GM18858 (cell line): ENCODE data around the gene ZDHHC3.
"Not testable (repeated sequence)": the region's sequence is repeated elsewhere in the genome, so short reads cannot be mapped to it uniquely, and the experiment has no call there.

Source experiments
- ATAC-seq: cut with Tn5 transposase; IDR thresholded peaks from one replicate; pipeline ENCODE4 v1.9.1; 2021; ENCODE audit not compliant: unreplicated experiment

The ZDHHC3 gene

GRCh38 chr3:44996556-44996969 lies 20.6 kb upstream of the ZDHHC3 start:
- ATAC-seq = no peak

- ATAC-seq = no peak
Measured at GRCh38 chr3:44995142-44995770, 19.3 kb upstream of the ZDHHC3 start.

DNA sequence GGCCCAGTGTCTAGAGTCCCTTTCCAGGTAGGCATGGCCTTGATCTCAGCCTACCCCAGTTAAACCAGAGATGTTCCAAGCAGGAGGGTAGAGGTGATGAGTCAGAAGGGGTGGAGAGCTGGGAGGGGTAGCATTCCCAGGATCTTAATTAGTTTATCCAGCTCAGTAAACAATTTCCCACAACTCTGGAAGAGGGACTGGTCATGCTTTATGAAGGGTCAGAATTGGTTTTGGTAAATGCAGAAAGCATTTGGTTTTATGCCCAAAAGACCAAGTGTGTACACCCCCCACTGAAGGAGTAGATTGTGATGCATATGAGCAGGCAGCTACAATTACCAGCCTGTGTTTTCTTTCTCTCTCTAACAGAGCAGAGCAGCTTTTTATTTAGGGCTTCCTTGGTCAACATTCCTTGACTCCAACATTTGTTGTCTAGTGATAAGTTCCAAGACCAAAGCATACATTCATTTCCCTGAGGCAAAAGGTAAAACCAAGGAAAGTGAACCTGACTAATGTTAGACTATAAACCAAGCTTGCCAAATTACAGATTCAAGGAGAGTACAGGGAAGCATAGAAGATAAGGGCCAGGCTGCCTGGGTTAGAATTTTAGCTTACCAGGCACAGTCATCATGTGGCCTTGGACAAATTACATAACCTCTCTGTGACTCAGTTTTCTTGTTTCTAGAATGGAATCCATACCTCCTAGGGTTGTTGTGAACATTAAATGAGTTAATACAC lies 17.7 kb upstream of the ZDHHC3 start:
- no peak for ATAC-seq

- ATAC-seq = no peak
Measured at GRCh38 chr3:44992555-44993470, 16.8 kb upstream of the ZDHHC3 start.

GRCh38 chr3:44991326-44991725 lies 15.4 kb upstream of the ZDHHC3 start:
- ATAC-seq = no peak

DNA sequence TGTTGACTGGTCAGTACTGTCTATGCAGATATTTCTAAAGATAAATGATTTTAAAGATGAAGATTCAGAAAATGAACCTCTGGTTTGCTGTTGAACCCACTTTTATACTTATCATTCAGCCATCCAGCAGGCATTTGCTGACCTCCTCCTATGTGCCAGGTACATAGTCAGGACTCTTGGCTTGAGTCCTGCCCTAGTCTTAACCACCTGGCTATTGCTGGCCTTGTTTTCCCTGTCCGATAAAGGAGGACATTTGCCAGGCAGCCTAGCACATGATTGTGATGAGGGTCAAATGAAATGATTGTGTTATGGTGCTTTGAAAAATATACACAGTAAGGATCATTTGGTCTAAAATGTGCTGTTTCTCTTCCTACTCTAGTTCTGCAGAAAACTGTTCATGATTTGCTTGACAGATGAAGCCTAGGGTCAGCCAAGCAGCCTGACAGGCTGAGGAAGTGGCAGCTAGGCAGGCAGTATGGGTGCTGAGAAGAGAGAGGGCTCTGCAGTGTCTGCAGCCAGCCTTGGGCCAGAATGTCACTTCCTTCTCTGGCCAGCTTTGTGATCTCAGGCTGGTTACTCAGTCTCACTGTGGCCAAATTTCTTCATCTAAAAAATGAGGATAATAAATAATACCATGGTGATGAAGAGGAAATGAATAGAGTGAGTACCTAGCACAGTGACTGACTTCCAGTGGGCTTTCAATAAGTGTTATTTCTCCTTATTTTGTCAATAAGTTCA lies 13.8 kb upstream of the ZDHHC3 start:
- no peak for ATAC-seq

- ATAC-seq = no peak
Measured at GRCh38 chr3:44989141-44989540, 13.2 kb upstream of the ZDHHC3 start.

DNA sequence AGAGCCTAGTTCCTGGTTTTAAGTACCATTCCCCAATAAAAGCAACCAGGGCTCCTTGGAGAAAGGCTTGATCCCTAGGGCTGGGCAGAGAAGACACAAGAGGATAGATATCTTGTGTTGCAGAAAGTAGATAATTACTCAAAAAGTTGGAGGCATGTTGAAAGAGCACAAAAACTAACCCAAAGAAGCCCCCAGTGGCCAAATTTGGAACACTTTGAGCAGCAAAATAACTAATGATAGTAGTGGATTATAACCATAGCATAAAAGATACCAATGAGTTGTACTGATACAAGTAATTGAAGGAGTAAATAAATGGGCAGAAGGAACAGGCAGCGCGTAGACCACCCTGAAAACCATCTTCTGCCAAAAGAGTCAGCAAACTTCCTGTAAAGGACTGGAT lies 12.1 kb upstream of the ZDHHC3 start:
- no peak for ATAC-seq

DNA sequence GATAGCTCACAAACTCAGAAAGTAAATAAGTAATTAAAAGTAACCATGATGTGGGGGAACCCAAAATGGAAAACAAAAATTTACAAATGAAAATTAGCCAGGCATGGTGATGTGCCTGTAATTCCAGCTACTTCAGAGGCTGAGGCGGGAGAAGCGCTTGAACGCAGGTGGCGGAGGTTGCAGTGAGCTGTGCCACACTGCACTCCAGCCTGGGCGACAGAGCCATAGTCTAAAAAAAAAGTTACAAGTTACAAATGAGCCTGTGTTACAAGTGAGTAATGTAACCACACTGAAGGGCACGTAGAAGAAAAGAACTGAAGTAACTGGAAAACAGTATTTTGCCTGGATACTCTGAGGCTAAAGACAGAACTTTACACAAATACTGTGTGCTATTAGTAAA lies 11.4 kb upstream of the ZDHHC3 start:
- ATAC-seq = no peak

GRCh38 chr3:44986330-44986729 lies 10.4 kb upstream of the ZDHHC3 start:
- ATAC-seq = not testable (repeated sequence)

GRCh38 chr3:44984335-44984734 lies 8.4 kb upstream of the ZDHHC3 start:
- ATAC-seq = peak; percentile 49

DNA sequence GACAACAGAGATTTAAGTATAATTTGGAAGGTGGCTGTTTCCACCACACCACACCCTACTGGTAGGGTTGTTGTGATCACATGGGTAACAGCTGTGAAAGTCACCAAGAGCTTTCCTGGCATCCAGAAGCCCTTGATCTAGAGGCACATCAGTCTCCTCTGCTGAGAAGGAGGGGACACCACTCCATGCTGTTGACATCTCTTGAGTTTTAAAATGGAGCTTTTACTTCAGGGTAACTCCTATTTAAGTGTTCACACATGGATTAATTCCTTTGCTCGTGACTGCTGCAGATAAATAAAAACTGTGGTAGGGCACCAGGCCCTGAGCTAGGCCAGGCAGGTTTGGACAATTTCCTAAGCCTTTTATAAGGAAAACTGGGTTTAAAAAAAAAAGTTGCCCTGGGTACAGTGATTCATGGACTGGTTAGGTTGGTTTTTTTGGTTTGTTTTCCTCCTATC lies 7.5 kb upstream of the ZDHHC3 start:
- ATAC-seq = no peak

- no peak for ATAC-seq
Measured at GRCh38 chr3:44982817-44983216, 6.8 kb upstream of the ZDHHC3 start.

- ATAC-seq = no peak
Measured at GRCh38 chr3:44981751-44982150, 5.8 kb upstream of the ZDHHC3 start.

DNA sequence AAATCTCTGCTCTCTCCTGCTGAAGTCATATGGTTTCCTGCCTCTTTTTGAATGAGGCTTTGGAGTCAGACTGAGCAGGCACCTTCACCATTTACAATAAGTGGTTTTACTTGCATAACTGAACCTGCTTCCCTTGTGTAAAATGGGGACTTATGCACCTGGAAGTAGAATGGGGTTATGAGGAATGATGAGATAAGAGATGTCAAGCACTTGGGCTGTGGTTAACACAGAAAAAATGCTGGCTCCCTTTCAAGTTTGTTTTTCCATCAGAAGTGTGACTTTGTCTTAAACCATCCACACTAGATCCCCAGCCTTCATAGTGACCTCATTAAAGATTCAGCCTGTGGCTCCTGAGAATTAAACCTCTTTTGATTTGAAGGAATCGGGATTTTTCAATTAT lies 5.2 kb upstream of the ZDHHC3 start:
- ATAC-seq = no peak

- ATAC-seq = no peak
Measured at GRCh38 chr3:44974416-44974815, 1.6 kb downstream of the ZDHHC3 start.

GRCh38 chr3:44970926-44971490 lies 5.0 kb downstream of the ZDHHC3 start:
- no peak for ATAC-seq

DNA sequence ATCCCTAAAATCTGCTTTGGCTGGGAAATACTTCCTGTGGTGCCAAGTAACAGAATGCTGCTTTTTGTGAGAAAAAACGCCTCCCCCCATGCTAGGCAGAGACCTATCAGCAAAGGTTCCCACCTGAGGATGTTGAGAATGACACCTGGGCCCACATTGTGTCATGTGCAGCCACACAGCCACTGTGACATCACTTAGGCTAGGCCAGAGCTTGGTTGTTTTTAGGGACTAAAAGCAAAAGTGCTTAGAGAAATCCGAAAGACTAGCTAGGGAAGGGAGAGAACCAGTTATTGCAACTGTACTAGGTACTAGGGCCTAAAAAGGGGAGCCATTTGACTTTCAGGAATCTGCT lies 6.2 kb downstream of the ZDHHC3 start:
- ATAC-seq = no peak

DNA sequence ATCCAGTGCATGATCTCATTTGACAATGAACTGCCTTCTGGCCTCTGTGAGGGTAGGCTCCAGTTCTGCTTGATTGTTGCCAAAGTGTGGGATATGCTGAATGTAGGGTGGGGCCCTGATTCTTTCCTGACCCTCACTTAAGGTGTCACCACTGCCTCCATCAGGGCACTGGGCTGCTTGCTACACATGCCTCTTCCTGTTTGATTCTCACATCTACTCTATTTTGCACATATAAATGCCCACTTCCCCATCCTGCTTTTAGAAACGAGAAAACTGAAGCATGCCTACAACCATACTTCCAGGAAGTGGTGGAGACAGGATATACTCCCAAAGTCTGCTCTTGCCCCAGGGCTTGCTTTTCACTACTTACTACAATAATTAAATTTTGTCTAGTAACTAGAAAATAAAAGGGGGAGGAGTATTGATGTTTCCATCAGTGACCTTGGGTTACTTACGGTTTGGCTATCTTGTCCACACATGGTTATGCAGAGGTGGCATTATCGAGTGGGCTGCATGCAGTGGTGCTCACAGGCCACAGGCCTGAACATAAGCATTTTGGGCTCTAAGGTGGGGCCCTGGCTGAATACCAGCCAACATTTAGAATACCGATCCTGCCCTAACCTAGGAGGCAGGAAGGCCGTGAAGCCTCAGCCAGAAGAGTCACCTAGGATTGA lies 6.7 kb downstream of the ZDHHC3 start:
- peak; percentile 40 for ATAC-seq

GRCh38 chr3:44968447-44968858 lies 7.5 kb downstream of the ZDHHC3 start:
- ATAC-seq = no peak
